GM18520 (cell line): Measurements from ENCODE around the gene AGO3.
"Not testable (repeated sequence)": the region's sequence is repeated elsewhere in the genome, so short reads cannot be mapped to it uniquely, and the experiment has no call there.

Experiments used
- ATAC-seq: cut with Tn5 transposase; IDR thresholded peaks from one replicate; pipeline ENCODE4 v1.9.1; 2021; ENCODE audit not compliant: unreplicated experiment

Gene AGO3

DNA sequence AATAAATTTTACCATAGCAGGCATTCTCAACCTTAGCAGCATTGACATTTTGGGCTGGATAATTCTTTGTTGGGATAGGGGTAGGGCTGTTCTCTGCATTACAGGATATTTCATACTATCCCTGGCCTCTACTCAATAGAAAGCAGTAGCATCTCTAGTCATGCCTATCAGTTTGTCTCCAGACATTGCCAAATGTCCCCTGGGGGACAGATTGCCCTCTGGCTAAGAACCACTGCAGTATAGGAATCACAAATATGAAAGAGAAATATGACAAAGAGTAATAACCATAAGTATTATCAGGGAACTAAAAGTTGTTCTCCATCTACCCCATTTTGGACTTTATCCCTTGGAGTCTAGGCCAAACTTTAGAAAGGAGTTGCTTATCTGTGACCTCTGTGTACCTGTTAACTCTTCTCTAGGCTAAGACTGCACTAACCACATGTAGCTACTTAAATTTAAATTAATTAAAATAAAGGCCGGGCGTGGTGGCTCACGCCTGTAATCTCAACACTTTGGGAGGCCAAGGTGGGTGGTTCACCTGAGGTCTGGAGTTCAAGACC lies 76.1 kb downstream of the AGO3 start:
- ATAC-seq, result no peak

DNA sequence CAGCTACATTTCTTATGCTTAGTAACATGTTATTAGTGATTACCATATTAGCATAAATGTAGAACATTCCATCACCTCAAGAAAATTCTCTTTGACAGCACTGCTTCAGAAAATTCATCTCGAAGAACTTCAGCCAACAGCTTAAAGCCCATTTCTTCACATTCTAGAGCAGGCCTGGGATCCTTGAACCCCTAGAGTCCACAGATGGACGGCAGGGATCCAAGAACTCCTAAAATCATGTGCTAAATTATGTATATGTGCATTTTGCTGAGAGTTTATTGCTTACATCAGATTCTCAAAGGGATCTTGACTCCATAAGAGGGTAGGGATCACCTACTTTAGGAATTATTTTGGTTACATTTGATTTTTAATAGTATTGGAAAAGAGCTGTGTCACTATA lies 76.8 kb downstream of the AGO3 start:
- no peak for ATAC-seq

DNA sequence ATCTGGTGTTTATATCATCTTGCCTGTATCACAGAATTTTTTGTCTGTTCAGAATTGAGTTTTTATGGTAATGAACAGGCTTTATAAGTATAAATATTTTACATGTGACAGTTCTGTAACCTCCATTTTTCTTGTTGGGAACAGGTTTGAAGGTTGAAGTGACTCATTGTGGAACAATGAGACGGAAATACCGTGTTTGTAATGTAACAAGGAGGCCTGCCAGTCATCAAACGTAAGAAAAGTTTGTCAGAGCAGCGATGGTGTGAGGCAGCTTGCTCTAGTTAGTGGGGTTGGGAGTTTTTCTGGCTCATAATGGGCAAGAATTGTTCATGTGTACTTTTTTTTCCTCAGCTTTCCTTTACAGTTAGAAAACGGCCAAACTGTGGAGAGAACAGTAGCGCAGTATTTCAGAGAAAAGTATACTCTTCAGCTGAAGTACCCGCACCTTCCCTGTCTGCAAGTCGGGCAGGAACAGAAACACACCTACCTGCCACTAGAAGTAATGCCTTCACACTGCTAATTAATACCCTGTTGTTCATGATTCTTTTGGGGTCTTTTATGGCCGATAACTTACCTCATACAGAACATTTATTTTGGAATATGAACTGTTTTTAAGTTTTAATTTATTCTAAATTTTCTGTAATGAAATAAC lies 77.8 kb downstream of the AGO3 start:
- no peak for ATAC-seq

DNA sequence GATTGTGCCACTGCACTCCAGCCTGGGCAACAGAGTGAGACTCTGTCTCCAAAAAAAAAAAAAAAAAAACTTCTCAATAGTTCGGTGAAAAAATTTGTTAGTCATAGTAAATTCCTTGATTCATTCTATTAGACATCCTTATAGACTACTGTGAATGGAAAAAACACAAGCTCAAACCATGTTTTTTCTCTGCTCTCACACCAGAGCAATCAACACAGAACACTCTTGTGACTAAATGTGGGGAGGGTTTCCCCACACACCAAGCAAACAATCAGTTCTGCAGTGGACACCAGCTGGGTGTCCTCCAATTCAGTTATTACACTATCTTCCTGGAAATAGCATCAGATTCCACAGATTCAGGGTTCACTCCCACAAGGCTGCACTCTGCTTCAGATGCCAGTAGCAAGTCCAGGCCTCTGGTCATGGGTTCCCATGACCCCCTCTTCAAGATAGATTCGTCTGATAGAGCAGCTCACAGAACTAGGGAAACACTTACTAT lies 83.9 kb downstream of the AGO3 start:
- no peak for ATAC-seq

DNA sequence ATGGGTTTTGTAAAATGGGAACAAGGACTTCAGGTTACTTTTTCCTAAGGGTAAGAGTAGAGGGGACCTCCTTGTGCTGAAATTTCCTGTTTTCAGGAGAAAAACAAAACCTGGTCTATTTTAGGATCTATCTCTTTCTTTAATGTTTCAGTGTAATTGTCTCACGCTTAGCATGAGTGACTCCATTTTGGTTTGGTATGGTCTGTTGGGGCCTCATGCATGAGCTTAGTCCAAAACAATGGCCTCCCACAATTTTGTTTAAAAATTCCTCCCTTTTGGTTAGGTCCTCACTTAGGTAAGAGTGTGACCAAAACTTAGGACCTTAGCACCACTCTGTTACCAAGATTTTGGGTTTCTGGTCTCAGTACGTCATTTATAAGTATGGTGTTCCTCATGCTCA lies 85.8 kb downstream of the AGO3 start:
- no peak for ATAC-seq

DNA sequence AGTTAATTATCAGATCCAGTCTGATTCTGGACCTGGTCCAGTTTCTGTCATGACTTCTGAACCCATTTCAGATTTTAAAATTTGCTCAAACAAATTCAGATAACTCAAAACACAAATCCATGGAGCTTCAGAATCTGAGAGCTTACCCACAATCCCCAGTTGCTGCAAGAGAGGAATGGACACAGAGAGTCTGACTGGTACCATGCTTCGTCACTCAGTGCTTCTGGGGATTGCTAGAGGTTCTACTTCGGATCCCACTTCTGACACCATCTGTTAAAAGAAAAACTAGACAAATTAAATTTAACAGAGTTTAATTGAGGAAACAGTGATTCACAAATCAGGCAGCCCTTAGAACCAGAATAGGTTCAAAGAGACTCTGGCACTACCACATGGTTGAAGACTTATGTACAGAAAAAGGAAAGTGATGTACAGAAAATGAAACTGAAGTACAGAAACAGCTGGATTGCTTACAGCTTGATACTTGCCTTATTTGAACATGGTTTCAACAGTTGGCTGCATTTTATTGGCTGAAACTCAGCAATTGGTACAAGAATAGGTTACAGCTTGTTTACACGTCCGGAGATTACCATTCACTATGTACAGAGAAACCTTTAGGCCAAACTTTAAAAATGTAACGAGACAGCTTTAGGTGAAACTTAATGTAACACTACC lies 92.3 kb downstream of the AGO3 start:
- ATAC-seq, result peak; percentile 67

DNA sequence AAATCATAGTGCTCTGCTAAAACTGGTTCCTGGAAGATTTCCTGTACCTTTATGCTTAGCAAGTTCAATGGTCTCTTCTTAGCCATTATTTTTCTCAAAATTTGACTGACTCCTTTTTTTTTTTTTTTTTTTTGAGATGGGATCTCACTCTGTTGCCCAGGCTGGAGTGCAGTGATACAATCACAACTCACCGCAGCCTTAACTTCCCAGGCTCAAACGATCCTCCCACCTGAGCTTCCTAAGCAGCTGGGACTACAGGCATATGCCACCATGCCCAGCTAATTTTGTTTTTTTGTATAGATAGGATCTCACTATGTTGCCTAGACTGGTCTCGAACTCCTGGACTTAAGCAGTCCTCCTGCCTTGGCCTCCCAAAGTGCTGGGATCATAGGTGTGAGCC lies 93.1 kb downstream of the AGO3 start:
- not testable (repeated sequence) for ATAC-seq

DNA sequence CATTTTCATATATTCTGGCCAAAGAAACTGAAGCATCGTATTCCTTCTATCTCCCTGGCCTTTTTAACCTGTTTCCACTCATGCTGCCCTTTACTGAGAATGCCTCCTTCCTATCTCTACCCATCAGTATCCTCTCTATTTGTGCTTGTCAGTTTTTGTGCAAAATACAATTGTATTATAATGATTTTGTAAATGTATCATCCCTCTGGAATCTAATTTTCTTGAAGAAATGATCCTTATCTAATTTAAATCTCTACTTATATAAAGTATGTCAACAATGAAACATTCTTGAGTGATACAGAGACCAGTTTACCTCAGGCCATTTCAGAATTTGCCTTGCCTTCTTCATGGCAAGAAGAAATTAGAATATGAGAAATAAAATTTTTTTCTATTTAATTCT lies 93.9 kb downstream of the AGO3 start:
- no peak for ATAC-seq

DNA sequence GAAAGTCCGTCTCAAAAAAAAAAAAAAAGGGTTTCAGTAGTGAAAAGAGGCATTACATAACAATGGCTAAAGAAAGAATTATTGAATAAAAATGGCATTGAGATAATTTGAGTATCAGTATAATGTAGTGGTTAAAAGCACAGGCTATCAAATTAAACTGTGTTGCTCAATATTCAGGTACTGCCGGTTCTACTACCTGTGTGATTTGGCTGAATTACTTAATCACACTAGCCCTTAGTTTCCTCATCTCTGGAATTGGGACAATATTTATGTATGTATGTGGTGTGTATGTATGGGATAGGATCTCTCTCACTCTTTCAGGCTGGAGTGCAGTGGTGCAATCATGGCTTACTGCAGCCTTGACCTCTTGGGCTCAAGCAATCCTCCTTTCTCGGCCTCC lies 96.9 kb downstream of the AGO3 start:
- ATAC-seq, result no peak

DNA sequence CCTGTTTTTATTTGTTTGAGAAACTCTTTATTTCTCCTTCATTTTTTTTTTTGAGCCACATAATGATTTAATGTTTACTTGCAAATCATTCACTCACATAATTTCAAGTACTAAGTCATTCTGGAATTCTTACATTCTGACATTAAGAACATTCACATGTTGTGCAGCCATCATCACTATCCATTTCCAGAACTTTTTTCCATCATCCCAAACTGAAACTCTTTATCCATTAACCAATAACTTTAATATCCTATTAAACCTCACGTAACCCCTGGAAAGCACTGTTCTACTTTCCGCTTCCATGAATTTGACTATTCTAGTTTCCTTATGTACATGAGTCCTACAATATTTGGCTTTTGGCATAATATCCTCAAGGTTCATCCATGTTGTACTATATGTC lies 100.5 kb downstream of the AGO3 start:
- ATAC-seq, result no peak

DNA sequence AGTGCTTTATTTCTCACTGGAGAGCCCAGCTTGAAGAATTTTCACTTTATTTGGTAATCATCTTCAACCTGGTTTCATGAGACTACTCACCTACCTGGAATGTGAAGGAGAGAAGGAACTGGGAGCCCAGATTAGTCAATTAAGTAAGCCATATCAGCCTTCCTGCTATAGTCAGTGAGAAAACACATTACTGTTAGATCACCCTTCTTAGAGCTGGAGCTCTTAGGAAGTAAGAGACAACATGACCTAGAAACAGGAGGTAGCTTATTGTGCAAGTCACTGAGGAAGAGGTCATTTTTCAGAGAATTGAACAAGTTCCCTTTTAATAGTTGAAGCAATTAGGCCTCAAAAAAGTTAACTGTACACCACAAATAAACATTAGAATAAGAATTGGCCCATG lies 103.8 kb downstream of the AGO3 start:
- no peak for ATAC-seq

DNA sequence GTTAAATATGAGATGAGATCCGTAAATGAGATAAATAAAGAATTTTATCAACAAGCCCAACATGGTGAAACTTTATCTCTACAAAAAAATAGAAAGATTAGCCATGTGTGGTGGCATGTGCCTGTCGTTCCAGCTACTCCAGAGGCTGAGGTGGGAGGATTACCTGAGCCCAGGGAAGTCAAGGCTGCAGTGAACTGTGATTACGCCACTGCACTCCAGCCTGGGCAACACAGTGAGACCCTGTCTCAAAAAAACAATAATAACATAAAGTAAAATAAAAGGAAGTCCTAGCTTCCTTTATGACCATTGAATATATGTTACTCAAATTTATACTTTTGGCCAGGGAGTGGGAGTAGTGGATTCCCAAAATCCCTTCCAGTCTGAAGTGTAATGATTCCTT lies 104.2 kb downstream of the AGO3 start:
- no peak for ATAC-seq

DNA sequence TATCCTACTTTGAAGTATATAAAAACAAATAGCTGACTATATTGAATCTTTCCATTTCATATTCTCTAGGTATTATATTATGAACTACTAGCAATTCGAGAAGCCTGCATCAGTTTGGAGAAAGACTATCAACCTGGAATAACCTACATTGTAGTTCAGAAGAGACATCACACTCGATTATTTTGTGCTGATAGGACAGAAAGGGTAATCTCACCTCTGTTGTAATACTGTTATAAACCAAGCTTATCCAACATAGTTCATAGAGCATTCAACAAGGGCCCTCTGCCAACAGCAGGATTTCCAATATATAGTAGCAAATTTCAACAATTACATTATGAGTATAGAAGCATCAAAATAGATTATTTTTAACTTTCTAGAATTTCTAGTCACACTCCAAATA lies 109.3 kb downstream of the AGO3 start:
- no peak for ATAC-seq

DNA sequence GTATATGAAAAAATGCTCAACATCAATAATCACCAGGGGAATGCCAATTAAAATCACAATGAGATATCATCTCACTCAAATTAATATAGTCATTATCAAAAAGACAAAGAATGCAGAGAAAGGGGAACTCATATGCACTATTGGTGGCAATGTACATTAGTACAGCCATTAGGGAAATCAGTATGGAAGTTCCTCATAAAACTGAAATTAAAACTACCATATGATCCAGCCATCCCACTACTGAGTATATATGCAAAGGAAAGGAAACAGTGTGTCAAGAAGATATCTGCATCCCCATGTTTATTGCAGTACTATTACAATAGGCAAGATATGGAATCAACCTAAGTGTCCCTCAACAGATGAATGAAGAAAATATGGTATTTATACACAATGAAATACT lies 120.9 kb downstream of the AGO3 start:
- ATAC-seq, result no peak

DNA sequence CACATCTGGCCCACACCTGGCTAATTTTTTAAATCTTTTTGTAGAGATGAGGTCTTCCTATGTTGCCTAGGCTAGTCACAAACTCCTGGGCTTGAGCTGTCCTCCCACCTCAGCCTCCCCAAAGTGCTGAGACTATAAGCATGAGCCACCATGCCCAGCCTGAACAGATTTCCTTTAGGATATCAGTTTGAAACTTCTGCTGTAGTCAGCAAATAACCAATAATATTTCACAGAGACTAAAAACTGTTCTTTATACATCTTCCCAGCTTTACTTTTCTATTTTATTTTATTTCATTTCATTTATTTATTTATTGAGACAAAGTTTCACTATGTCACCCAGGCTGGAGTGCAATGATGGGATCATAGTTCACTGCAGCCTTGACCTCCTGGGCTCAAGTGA lies 123.1 kb downstream of the AGO3 start:
- ATAC-seq, result no peak

DNA sequence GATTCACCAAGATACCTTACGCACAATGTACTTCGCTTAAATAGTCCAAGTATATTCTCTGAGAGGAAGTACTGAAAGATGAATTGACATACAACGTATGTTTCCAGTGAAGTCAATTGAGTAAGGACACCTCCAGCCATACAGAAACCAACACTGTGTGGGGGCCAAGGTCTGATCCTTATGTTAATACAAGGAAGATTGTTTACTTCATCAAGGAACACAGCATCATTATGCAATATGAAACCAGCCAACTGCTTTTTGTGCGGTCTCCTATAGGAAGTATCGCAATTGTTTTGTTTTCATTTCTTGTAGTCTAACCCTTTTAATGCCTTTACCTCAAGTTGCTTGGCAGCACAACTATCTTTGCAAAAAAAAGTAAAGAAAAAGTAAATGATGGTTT lies 124.8 kb downstream of the AGO3 start:
- ATAC-seq, result no peak

DNA sequence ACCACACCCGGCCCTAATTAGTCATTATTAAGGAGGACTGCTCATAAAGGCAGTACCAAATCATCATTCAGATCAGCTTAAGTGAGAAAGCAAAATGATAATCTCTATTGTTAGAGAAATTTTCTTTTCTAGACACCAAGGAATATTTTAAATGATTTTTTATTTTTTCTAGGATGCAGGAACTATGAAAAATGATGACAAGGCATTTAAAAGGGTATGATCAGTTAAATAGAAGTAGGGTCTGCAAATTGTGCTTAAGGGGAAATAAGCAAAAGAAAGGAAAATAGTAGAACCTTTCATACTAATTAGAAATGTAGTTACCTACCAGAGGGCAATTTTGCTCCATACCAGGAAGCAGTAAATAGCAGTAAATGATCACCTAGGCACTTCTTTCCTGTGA lies 131.4 kb downstream of the AGO3 start:
- ATAC-seq, result no peak

DNA sequence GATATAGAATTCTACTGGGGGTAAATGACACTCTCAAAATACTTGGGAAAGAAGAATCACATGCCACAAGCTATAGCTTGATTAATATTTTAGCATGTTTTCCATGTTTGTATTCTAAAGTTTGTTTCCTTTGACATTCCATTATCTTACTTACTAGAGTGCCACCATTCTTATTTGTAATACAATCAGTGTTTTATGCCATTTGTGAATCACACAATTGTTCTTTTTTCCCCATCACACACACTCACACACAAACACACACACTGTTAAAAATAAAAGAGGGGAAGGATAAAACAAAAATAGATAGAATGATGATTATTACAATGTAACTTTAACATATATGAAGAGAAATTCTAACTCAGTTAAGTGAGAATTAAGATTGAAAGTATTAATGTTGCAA lies 137.0 kb downstream of the AGO3 start:
- no peak for ATAC-seq

DNA sequence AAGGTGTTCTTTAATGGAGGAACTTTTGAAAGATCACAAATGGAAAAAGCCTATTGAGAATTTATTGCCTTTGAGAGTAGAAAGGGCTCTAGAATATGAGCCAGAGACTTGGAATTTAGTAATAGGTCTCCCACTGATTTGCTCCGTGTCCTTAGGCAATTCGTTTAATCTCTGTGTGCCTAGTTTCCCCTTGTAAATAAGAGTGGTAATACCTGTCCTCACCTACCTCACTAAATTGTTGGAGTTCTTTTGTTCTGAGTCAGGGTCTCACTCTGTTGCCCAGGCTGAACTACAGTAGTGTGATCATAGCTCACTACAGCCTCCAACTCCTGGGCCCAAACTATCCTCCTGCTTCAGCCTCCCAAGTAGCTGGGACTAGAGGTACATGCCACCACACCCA lies 138.0 kb downstream of the AGO3 start:
- no peak for ATAC-seq

DNA sequence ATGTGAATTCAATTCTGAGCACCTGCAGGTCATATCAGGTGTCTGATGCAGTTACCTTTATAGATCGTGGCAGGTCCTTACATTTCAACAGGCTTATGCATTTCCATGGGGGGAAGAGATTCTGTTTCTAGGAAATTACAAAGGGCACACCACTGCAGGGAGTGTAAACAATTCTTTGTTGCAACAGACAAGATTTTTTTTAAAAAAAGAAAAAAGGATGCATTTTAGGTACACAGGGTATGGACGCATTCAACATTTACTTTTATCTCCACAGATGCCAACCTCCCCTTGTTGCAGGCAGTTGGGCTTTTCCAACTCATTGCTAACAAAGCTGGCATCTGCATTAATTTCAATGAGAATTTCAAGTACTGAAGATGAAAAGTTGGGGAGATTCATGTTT lies 139.4 kb downstream of the AGO3 start:
- ATAC-seq, result no peak

DNA sequence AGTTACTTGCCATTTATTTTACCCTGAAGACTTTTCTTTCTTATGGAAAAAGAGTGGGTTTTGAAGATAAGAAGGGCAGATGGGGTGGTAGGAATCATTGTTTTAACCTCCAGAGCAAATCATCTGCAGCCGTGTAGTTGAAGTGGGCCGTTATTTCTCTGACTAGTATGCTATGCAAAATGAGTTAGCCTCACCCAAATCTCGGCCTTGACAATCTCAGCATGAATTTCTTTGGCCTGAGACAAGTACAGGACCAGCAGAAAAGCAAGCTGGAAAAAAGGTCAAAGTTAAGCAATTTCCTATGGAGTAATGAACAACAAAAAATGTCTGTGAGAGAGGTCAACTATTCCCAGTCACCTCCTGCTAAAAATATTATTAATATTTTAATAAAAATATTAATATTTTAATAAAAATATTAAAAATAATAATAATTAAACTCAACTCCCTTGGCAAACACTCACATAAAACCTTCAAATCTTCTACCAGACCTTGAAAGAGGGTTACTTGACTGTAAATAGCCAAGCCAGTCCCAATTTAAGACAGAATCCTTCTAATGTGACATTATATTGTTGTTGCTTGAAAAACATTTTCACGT lies 146.2 kb downstream of the AGO3 start:
- ATAC-seq, result no peak

DNA sequence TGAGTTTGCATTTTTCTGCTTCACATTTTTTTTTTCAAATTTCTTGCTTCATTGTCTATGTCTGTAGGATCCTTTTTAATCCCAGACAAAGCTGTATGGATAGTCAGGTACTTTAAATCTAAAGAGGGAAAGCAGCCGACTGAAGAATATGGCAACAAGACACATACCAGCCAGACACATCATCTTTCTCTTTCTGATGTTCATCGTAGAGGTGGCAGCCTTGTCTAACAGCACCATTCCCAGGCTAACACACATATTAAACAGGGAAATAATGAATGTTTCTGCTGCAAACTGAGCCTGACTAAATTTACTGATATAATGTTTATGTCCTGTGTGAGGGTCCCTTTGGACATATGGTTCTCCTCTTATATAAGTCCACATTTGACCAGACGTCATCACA lies 149.3 kb downstream of the AGO3 start:
- no peak for ATAC-seq
